ENCODE measurements around the gene NOTCH2. TPM values are rescaled to one million over a fixed set of nuclear protein-coding genes. Genes with fewer than 3 reads are reported as not detected.
A peak's percentile ranks its signal among the peaks of the same experiment; 100 is the strongest.
"Not testable (repeated sequence)": the region's sequence is repeated elsewhere in the genome, so short reads cannot be mapped to it uniquely, and the experiment has no call there.

NOTCH2 gene
- total RNA-seq, 1 experiment from 2014 or later, result 106 TPM

DNA sequence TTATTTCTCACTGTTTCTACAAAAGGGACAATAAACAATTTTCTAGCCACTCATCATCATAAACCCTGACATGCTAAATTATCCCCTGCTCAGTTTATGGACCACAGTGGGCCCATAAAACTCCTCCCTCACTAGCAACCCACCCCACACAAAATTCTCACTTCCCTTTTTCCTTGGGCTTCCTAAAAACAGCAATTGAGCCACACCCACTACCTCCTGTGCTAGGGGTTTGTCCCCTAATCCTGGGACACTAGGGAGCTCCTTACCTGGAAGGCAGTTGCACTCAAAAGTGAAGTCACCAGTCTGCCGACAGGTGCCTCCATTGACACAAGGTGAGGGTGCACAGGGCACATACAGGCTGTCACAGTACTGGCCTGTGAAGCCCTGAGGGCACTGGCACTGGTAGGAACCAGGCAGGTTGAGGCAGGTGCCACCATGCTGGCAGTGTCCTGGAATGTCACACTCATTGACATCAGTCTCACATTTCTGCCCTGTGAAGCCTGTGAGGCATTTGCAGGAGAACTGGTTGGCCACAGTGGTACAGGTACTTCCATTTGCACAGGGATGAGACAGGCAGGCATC is 72.6 kb downstream of the NOTCH2 start:
- H3K9me3 ChIP-seq (ENCODE audit: insufficient read depth, low read depth); H3K27me3 ChIP-seq (ENCODE audit: insufficient read depth, low read depth); CTCF ChIA-PET; H2AFZ ChIP-seq; H4K20me1 ChIP-seq (ENCODE audit: insufficient read depth); POLR2A ChIA-PET (ENCODE audit: unreplicated experiment); H3K9me2 ChIP-seq (ENCODE audit: insufficient read depth); intact Hi-C loops (cut with micrococcal nuclease; ENCODE audit: unreplicated experiment); H3K4me2 ChIP-seq; H3K79me2 ChIP-seq (ENCODE audit: low read depth); H3K36me3 ChIP-seq (ENCODE audit: low read depth); DNase-seq; H3K4me1 ChIP-seq (replicated peaks; ENCODE audit: insufficient read depth); H3F3A ChIP-seq (ENCODE audit: insufficient read depth, low read depth); BruUV-seq (replicated peaks); H3K27ac ChIP-seq; H3K4me3 ChIP-seq: not testable (repeated sequence)

DNA sequence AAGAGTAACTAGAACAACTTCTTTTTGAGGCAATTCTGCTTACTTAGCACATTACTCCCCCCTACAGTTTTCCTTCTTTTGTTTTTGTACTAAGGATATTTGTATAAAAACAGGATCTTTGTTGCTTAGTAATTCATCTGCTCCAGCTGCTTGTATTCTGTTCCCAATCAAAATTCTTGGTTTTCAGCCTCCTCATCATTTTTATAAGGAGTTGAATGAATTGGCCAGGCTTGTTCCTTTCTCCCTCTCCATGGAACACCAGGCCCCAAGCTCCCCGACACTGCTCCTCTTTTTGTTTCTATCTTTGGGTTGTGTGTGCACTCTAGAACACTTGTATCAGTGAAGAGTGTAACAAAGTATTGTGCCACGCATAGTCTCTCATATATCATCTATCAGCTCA is 73.5 kb downstream of the NOTCH2 start:
- H2AFZ ChIP-seq; CTCF ChIA-PET; H3K9me3 ChIP-seq (ENCODE audit: insufficient read depth, low read depth); H3K27ac ChIP-seq; H3K36me3 ChIP-seq (ENCODE audit: low read depth); POLR2A ChIA-PET (ENCODE audit: unreplicated experiment); H3K9me2 ChIP-seq (ENCODE audit: insufficient read depth); H3K4me2 ChIP-seq; H3K27me3 ChIP-seq (ENCODE audit: insufficient read depth, low read depth); H3F3A ChIP-seq (ENCODE audit: insufficient read depth, low read depth); H4K20me1 ChIP-seq (ENCODE audit: insufficient read depth); H3K4me1 ChIP-seq (replicated peaks; ENCODE audit: insufficient read depth); H3K79me2 ChIP-seq (ENCODE audit: low read depth); intact Hi-C loops (cut with micrococcal nuclease; ENCODE audit: unreplicated experiment); BruUV-seq (replicated peaks); DNase-seq; H3K4me3 ChIP-seq: not testable (repeated sequence)

DNA sequence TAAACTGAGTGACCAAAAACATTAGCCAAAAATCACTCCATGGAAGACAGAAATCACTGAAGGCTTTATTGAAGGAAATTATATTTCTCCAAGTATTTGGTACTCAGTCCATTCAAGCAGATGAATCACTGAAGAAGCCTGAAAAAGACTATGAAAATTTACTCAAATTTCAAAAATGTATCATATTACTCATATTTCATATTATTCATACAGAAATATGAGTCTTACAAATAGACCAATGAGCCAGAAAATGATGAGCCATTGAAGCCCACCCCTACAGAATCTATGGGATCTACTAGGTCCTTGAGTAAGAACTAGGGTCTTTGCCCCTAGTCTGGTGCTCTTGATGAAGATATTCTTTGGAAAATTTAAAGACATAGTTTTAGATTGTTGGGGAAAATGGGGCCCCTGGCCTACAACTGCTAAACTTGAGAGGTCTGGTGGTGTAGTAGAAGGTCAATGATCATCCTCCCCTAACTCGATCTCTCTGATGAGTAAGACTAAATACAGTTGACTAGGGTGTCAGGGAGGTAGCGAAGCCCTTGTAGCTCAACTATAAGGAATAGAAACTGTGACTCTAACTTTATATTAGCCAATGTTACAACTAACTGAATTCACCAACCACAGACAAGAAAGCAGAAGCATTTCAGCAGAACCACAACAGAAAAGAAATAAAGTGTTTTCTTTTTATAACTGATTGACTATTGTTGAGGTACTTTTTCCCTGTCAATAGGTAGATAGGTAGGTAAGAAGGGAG is 81.0 kb downstream of the NOTCH2 start:
- ChIA-PET POLR2A (ENCODE audit: unreplicated experiment) (no interaction called here), CTCF (no interaction called here)
- Histone ChIP-seq H3K27me3 (ENCODE audit: insufficient read depth, low read depth) (no peaks in the 10 kb centered on the region), H3K79me2 (ENCODE audit: low read depth) (no peaks in the 10 kb centered on the region), H3K9me2 (ENCODE audit: insufficient read depth) (no peaks in the 10 kb centered on the region), H3K4me3 (no peak overlapping the region), H3F3A (ENCODE audit: insufficient read depth, low read depth) (peaks cover 7% of the 10 kb centered on the region; the same call in 1 of the 2 replicates), H3K27ac (0 out of 2 replicates have a peak overlapping the region, but pooled peaks have one; percentile 19), H3K4me2 (no peak overlapping the region), H3K36me3 (ENCODE audit: low read depth) (peaks cover 17% of the 10 kb centered on the region; the same call in 1 of the 2 replicates), H3K4me1 (replicated peaks; ENCODE audit: insufficient read depth) (peaks cover 25% of the 10 kb centered on the region), H2AFZ (no peak overlapping the region), H3K9me3 (ENCODE audit: insufficient read depth, low read depth) (no peaks in the 10 kb centered on the region), H4K20me1 (ENCODE audit: insufficient read depth) (no peaks in the 10 kb centered on the region)
- no TSS peak for BruUV-seq (replicated peaks)
- intact Hi-C loops (cut with micrococcal nuclease; ENCODE audit: unreplicated experiment), result no loop called here
- DNase-seq, result no peak
- TF ChIP-seq, protein P1, sequence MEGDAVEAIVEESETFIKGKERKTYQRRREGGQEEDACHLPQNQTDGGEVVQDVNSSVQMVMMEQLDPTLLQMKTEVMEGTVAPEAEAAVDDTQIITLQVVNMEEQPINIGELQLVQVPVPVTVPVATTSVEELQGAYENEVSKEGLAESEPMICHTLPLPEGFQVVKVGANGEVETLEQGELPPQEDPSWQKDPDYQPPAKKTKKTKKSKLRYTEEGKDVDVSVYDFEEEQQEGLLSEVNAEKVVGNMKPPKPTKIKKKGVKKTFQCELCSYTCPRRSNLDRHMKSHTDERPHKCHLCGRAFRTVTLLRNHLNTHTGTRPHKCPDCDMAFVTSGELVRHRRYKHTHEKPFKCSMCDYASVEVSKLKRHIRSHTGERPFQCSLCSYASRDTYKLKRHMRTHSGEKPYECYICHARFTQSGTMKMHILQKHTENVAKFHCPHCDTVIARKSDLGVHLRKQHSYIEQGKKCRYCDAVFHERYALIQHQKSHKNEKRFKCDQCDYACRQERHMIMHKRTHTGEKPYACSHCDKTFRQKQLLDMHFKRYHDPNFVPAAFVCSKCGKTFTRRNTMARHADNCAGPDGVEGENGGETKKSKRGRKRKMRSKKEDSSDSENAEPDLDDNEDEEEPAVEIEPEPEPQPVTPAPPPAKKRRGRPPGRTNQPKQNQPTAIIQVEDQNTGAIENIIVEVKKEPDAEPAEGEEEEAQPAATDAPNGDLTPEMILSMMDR (conservative IDR thresholded peaks at IDR 0.05), result no peak
- TF ChIP-seq EZH2 (IDR thresholded peaks at IDR 0.05; ENCODE audit: low read depth), result no peak

DNA sequence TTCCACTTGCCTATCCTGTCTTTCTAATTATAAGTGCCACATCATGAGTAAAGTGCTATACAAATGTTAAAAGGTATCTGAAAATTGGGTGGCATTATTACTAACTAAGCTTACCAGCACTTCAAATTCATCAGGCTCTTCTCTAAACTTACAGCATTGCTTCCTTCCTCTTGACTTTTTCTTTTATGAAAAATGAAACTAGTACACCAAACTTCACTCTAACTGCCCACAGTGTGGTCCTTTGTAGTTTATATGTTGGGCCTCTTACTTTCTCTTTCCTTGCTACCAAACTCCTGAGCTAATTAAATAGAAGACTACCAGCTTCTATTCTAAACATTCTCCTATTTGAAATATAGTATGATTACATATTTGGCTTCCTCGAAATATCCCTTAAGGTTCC is 81.8 kb downstream of the NOTCH2 start:
- Histone ChIP-seq H3F3A (ENCODE audit: insufficient read depth, low read depth) (peaks cover 7% of the 10 kb centered on the region; the same call in 1 of the 2 replicates), H3K4me2 (no peak overlapping the region), H2AFZ (no peak overlapping the region), H3K27me3 (ENCODE audit: insufficient read depth, low read depth) (no peaks in the 10 kb centered on the region), H3K36me3 (ENCODE audit: low read depth) (peaks cover 17% of the 10 kb centered on the region; the same call in 1 of the 2 replicates), H3K27ac (peak overlapping the region; percentile 19; the same call in 1 of the 2 replicates), H3K9me3 (ENCODE audit: insufficient read depth, low read depth) (no peaks in the 10 kb centered on the region), H3K79me2 (ENCODE audit: low read depth) (0 out of 2 replicates have a peak, but pooled peaks cover 1% of the 10 kb centered on the region), H3K4me3 (no peak overlapping the region), H3K4me1 (replicated peaks; ENCODE audit: insufficient read depth) (peaks cover 25% of the 10 kb centered on the region), H4K20me1 (ENCODE audit: insufficient read depth) (no peaks in the 10 kb centered on the region), H3K9me2 (ENCODE audit: insufficient read depth) (no peaks in the 10 kb centered on the region)
- no peak for DNase-seq
- no TSS peak for BruUV-seq (replicated peaks)
- TF ChIP-seq, protein P1 (conservative IDR thresholded peaks at IDR 0.05), result no peak
- TF ChIP-seq EZH2 (IDR thresholded peaks at IDR 0.05; ENCODE audit: low read depth), result no peak
- intact Hi-C loops (cut with micrococcal nuclease; ENCODE audit: unreplicated experiment), result no loop called here
- CTCF ChIA-PET, result no interaction called here
- POLR2A ChIA-PET (ENCODE audit: unreplicated experiment), result no interaction called here

Data from PC-9 (cell line).